Stimulated activated CD8-positive, alpha-beta memory T cell treated with anti-CD3 and anti-CD28 coated beads, Interleukin-7, amount 100 ng/mL, for 4 hours (primary cell): Measurements from ENCODE around the gene F7.

Experiments used
- DNase-seq, 2 donors: peaks; one replicate each; pipeline ENCODE4 v3.0.0-alpha.2; 2020; ENCODE audit warnings: low read depth in 2 of 2

Gene F7

DNA sequence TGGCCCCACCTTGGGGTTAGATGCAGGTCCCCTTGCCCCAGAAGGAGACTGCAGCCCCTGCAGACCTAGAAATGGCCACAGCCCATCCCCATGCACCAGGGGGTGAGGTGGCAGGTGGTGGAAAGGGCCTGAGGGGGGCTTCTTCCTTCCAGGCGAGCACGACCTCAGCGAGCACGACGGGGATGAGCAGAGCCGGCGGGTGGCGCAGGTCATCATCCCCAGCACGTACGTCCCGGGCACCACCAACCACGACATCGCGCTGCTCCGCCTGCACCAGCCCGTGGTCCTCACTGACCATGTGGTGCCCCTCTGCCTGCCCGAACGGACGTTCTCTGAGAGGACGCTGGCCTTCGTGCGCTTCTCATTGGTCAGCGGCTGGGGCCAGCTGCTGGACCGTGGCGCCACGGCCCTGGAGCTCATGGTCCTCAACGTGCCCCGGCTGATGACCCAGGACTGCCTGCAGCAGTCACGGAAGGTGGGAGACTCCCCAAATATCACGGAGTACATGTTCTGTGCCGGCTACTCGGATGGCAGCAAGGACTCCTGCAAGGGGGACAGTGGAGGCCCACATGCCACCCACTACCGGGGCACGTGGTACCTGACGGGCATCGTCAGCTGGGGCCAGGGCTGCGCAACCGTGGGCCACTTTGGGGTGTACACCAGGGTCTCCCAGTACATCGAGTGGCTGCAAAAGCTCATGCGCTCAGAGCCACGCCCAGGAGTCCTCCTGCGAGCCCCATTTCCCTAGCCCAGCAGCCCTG lies 12.8 kb downstream of the F7 start:
- no peak for DNase-seq

DNA sequence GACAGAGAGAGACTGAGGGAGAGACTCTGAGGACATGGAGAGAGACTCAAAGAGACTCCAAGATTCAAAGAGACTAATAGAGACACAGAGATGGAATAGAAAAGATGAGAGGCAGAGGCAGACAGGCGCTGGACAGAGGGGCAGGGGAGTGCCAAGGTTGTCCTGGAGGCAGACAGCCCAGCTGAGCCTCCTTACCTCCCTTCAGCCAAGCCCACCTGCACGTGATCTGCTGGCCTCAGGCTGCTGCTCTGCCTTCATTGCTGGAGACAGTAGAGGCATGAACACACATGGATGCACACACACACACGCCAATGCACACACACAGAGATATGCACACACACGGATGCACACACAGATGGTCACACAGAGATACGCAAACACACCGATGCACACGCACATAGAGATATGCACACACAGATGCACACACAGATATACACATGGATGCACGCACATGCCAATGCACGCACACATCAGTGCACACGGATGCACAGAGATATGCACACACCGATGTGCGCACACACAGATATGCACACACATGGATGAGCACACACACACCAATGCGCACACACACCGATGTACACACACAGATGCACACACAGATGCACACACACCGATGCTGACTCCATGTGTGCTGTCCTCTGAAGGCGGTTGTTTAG lies 13.7 kb downstream of the F7 start:
- no peak for DNase-seq

DNA sequence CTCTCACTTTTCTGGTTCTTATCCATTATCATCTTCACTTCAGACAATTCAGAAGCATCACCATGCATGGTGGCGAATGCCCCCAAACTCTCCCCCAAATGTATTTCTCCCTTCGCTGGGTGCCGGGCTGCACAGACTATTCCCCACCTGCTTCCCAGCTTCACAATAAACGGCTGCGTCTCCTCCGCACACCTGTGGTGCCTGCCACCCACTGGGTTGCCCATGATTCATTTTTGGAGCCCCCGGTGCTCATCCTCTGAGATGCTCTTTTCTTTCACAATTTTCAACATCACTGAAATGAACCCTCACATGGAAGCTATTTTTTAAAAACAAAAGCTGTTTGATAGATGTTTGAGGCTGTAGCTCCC lies 14.2 kb downstream of the F7 start:
- no peak for DNase-seq

DNA sequence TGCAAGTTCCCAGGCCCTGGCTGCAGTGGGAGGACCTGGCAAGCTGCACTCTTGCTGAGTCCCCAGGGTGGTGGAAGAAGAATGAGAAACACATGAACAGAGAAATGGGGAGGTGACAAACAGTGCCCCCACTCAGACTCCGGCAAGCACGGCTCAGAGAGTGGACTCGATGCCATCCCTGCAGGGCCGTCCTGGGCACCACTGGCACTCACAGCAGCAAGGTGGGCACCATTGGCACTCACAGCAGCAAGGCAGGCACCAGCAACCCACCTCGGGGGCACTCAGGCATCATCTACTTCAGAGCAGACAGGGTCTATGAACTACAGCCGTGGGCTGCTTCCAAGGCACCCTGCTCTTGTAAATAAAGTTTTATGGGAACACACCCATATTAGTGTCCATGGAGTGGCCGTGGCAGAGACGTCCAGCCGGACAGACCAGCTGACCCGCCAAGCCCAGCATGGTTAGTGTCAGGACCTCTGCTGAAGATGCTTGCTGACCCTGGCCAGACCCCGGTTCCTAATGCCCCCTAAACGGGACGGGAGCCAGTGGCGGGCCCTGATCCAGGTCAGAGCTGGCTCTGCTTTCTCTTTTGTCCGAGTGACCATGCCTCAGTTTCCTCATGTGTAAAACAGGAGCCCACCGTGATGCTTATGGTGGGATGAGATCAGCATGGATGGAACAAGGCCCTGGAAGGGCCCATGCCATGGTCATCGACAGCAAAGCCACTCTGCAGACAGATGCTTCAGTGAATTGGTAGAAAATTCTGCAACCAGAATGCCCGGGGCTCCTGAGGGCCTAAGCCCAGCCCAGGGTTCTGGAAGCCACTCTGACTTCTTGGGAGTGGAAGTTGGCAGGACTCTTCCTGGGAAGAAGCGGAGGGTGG lies 14.9 kb downstream of the F7 start:
- DNase-seq = no peak

DNA sequence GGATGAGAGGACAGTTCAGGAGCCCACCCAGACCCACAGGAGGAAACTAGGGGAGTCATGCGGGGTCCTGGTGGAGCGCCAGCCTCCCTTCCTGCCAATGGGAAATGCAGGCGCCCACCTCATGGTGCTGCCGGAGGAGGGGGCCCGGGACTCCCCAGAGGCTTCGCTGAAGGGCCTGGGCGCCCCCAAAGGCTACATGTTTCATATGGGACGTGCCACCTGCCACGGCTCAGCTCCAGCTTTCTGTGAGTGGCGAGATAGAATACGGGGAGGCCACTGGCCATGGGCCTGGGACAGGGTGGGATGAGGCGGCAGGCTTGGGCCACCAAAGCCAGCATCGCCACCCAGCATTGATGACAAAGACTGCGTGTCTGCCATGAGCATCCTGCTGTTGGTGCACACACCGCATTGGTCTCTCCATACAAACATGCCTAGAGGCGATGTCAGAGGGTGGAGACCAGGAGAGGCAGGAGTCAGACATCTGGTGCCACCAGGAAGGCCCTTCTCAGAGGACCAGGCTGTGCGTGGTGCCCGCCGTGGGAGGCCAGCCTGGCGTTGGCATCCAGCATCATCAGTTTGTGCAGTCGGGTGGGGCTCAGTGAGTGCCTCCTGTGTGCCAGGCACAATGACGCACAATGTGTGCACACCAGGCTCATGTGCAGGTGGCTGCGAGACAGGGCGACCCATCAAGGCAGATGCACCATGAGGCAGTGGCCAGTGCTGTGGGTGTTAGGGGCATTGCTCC lies 15.8 kb downstream of the F7 start:
- DNase-seq = no peak

DNA sequence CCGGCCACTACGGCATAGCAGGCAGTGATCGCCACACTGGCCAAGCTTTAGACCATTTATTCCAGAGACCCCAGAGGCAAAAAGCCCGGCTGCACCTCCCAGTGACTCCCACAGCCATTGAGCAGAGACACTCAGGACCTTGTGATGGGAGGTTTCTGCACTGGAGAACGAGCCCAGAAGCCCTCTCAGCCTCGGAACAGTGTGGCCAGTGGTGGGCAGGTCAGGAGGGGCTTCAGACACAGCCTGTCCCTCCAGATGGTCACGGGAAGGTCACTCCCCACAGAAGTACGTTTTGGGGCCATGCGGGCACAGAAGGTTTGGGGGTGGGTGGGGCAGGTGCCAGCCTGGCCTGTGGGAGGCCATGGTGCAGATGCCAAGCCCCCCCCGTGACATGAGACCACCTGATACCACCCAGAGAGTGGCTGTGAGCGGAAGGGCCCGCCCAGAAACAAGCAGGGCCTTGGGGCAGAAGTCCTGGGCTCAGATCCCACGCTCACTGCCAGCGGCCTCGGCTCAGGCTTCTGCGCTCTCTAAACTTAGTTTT lies 16.4 kb downstream of the F7 start:
- DNase-seq = no peak

DNA sequence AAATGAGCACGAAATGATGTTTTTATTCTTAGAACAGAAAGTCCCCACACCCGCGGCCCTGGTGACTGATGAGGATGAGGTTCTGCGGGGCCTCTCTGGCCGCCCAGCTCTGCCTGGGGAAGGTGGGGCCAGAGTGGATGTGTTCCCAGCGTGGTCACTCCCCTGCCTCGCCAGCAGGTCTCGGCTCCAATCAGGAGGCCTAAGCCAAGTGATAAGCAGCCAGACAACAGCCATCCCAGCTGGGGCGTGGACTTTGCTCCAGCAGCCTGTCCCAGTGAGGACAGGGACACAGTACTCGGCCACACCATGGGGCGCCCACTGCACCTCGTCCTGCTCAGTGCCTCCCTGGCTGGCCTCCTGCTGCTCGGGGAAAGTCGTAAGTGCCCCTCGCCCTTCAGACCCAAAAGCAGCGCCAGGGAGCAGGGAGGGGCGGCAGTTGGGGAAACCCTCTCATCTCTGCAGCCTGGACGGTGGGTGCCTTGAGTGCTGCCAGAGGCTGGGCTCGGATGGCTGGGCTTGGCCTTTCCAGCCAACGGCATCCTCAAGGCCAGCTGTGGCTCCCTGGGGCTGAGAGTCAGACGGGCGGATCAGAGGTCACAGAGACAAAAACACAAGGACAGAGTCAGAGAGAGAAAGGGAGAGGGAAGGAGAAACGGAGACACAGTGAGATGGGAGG lies 17.1 kb downstream of the F7 start, which contains the start of gene F10:
Gene F10 (plus strand): TSS at position 250 of the 676 bp plus-strand sequence. CDS start 57 bp downstream, at position 307.
- no peak for DNase-seq

DNA sequence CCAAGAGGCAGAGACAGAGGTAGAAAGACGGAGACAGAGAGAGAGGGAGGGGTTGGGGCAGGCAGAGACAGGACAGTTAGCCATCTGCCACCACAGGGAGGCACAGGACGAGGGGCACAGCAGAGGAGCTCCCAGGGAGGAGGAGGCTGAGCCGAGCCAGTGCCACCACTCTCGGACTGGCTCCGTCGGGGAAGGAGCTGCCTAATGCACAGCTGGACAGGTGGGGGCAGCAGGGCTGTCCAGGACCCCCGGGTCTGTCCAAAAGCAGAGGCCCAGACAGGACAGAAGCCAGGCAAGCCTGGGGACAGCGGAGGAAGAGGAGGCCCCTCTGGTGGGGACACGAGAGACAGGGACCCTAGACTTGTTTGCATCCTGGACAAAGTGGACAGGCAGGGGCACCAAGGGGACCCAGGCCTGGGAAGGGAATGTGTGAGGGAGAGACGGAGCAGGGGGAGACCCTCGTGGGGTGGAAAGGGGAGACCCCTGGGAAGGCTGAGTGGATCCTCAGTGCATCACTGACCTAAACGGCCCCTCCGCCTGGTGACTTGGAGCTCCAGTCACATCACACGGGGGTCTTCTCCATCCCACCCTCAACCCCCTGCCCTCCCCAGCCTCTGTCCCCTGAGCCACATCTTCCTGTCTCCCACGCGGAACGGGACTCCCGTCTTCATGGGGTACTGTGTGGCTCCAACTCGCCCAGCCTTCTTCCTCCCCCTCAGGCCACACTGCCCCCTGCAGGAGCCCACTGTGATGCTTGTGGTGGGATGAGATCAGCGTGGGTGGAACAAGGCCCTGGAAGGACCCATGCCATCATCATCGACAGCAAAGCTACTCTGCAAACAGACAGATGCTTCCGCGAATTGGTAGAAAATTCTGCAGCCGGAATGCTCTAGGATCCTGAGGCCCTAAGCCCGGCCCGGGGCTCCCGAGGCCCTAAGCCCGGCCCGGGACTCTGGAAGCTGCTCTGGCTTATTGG lies 17.9 kb downstream of the F7 start:
- DNase-seq = no peak

DNA sequence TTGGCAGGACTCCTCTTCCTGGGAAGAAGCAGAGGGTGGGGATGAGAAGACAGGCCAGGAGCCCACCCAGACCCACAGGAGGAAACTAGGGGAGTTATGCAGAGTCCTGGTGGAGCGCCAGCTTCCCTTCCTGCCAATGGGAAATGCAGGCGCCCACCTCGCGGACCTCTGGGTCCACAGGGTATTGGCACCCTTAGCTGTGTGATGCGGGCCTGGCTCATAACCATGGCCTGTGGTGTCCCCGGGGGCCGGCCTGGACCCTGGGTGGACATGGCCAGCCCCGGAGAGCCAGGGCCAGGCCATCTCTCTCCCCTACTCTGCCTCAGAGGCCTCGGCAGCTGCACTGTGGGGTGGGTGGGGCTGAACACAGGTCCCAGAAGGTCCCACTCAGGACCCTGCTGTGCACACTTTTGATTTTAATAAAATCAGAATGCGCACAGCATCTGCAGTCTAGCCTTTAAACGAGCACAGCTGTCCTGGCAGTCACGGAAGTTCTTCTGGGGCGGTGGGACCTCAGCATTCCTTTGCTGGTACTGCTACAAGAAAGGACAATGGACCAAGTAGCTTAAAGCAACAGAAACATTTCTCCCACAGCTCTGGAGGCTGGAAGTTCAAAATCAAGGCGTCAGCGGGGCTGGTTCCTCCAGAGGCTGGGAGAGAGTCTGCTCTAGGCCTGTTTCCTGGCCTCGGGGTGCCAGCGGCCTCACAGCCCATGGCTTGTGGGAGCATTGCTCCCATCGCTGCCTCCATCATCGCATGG lies 18.8 kb downstream of the F7 start:
- DNase-seq = no peak

DNA sequence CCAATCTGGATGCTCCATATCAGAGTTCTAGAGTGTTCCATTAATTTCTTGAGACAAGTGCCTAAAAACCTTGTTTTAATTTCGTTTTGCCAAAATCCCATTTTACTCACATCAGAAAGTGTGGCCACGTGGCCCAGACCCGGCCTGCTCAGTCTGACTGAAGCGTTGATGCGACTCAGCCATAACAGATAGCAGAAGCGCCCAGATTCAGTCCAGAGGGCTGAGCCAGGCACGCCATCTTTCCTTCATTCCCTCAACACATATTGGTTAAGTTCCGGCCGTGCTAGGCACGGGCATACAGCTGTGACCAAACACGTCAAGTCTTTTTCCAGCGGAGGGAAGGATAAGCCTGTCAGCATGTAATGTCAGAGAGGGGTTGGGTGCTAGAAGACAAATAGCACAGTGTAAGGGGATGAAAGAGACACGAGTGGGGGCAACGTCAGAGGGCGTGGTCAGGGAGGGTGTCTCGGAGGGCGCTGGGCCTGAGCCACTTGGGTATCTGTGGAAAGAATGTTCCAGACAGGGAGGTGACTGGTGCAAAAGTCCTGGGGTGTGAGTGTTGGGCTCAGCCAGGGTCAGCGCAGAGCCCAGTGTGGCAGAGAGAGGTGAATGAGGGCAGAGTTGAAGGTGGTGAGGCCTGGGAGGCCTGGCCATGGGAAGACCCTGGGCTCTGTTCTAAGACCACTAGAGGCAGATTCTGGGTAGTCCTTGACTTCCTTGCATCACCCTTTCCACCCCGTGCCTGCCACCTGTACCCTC lies 20.1 kb downstream of the F7 start:
- DNase-seq = no peak

DNA sequence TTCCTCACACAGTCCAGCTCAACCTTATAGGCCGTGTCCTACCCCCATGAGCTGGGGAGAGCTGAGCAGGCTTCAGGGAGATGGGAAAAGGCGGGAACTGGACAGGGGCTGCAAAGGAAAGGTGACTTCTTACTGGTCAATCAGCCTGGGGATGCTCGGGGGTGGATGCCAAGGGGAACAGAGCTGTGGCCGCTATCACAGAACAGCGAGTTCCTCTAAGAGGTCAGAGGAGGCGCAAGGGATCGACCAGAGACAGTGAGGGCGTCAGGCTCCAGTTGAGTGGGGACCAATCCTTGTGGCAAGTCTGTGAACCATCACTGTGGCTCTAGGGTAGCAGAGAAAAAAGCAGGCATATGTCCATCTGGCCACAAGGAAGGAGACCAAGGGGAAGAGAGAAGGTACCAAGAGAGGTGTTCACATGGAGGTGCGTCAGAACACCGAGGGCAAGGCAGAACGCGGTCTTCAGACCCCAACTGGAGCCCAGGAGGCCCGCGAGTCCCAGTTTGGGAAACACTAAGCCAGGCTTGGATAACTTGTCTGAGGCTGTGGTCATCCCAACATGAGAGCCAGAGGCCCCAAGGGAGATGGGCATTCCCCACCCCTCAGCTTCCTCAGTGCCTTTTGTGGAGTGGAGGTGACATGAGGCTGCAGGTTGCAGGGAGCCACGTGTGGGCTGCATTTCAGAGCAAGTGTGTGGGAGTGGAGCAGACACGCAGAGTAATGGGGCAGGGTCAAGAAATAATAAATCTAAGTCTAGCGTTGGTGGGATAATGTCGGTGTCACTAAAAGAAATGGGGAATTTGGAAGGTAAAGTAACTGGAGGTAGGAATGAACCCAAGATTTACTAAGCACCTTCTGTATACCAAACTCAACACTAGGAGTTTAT lies 20.9 kb downstream of the F7 start:
- DNase-seq = no peak

DNA sequence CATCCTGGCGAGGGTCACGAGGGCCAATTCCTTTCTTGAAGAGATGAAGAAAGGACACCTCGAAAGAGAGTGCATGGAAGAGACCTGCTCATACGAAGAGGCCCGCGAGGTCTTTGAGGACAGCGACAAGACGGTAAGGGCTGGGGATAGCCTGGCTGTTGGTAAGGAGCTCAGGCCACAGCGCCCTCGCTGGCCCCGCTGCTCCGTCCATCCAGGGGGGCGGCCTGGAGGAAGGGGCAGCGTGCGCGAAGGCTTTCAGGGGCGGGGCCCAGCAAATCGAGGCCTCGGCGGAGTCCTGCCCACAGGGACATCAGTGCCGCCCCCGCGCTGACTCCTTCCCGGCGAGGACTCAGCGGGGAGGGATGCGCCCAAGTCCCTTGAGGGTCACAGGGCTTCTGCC lies 23.9 kb downstream of the F7 start:
- DNase-seq = no peak

DNA sequence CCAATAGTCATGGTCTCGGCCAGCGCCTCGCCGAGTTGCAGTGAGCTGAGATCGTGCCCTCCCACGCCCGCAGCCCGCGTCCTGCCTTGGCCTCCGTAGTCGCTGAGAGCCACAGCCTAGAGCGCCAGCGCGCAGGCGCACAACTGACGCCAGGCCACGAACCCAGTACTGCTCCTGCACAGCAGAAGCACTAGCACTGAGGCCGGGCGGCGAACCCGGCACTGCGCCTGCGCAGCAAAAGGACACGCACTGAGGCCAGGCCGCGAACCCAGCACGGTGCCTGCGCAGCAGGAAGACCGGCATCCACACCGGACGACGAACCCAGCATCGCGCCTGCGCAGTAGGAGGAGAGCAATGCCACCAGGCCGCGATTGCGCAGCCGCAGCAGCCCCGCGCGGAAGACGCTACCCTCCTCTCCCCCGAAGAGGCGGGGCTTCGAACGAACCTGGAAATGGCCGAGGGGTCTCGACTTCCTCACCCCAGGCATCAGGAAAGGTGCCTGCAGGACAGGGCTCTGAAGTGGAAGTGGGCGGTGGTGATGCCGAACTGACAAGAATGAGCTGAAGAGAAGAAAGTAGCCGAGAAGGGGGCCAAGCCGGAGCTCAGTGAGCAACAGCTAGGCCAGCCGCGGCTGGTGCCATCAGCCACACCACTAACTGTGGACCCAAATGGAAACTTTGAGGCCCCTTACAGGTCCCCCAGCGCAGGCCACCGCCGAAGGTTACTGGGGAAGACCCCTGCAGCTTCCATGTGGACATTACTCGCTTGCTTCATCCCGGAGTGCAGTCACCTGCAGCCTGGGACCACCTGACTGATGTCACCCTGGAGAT lies 24.5 kb downstream of the F7 start:
- no peak for DNase-seq

DNA sequence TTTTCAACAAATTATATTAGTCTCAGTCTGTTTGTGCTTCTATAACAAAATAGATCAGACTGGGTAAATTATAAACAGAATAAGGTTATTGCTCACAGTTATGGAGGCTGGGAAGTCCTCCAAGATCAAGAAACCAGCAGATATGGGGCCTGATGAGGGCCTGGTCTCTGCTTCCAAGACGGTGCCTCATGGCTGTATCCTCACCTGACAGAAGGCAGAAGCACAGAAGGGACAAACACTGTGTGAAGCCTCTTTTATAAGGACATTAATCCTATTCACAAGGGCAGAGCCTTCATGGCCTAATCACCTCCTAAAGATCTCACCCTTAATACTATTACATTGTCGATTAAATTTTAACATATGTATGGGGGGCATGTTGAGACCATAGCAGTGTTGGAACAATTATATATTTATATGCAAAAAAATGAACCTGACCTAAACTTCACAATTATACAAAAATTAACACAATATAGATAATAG lies 29.7 kb downstream of the F7 start:
- DNase-seq = no peak

DNA sequence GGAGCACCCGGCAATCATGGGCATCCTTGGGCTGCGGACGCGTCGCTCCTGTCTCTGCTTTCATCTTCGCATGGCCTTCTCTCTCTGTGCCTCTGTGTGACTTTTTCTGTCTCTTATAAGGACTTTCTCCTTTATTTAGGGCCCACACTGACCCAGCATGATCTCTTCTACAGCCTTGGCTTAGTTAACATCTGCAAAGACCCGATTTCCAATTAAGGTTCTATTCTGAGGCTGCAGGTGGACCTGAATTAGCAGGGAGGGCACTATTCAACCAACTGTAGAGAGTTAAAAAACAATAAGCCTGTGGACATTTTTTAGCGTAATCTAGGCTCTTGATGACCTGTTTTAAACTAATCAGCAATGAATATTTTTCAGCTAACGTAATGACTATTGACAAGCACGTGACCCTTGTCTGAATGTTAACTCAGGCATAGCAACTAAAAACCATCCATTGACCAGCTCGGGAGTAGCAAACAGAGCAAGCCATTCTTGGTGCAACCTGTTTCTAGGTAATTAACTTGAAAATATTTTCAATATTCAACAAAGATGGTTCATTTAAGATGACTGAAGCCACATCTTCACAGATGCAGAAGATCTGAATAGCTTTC lies 32.2 kb downstream of the F7 start:
- DNase-seq = no peak
